Lower leg skin (tissue), 4 donors: Measurements from ENCODE around the gene DNAJC17. TPM values are rescaled to one million over a fixed set of nuclear protein-coding genes. Genes with fewer than 3 reads are reported as not detected.

ENCODE experiments used
- DNase-seq, 2 donors: peaks; one replicate each; pipeline ENCODE4 v3.0.0-alpha.2; 2019; ENCODE audit warnings: low spot score in 2 of 2
- H3K4me3 ChIP-seq: fragments of 200-600 bp; sonication (generic); 2 replicates; pipeline ENCODE4 v1.5.1; 2017; ENCODE audit warnings: mild to moderate bottlenecking, low read depth; ENCODE audit not compliant: poor library complexity, severe bottlenecking
- POLR2A ChIP-seq, 2 donors: fragments of 450-650 bp; IDR thresholded peaks; one replicate each; pipeline ENCODE4 v1.6.1; 2016 to 2017; ENCODE audit warnings: antibody characterized with exemption in 2 of 2, mild to moderate bottlenecking in 1 of 2, moderate library complexity in 1 of 2
- WGBS, 2 donors: methylation state at CpG; one replicate each; pipeline ENCODE4 v1.1.5; 2018; 5-methylcytosine and 5-hydroxymethylcytosine counted together
- intact Hi-C: fragments of 100-400 bp; cut with DNase I; formaldehyde crosslinking; loops from one replicate; pipeline ENCODE4 v1.15.0; 2023; ENCODE audit warnings: low total_unique reads
- total RNA-seq, 4 donors: library from RNA; depleted of rRNA; stranded (reverse); fragments of >200 nt; gene quantifications; one replicate each; pipeline ENCODE4 v1.1.0, GENCODE V29; 2016
- TF ChIP-seq, protein P1 (sequence below), 3 donors: fragments of 450-650 bp; IDR thresholded peaks; one replicate each; pipeline ENCODE4 v1.5.1; 2016; ENCODE audit warnings: antibody characterized with exemption in 3 of 3, mild to moderate bottlenecking in 3 of 3, moderate library complexity in 2 of 3

Gene DNAJC17
- total RNA-seq, 4 donors from 2014 or later: 16.5 to 53.1 (median 29.3) TPM

DNA sequence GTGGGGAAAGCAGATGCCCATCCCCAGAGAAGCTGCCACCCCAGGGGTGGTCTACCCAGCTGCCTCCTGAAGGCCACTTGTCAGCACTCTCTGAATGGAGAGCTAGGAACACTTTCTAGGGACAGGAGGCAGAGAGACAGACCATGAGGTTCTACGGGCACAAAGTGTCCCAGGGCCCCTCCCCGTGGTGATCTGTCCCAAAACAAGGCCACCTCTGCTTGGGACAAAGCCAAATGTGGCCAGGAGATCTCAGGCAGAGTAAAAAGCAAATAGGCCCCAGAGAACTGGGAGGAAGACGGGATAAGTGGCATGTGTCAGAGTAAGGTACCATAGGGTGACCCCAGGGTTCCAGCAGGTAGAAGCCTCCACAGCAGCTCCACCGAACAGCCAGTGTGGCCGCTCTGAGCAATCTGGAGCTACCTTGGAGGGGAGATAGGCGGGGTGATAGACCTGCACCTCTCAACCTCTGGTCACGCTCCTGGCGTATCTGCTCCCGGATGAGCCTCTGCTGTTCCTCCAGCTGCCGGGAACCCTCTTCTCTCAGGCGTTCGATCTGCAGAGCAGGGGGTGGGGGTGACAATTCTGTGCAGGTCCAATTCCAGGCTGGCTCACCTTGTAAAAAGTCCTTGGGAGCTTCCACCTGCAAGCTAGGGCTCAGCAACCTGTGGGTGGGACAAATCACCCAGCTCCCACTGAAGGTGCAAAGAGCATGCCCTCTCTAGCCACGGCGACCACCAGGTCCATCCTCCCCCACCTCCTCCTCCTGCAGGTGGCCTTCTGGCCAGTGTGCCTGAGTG is 31.3 kb downstream of the DNAJC17 start:
- H3K4me3 ChIP-seq: no peak overlapping the region
- TF ChIP-seq POLR2A (IDR thresholded peaks at IDR 0.05): no peak
- TF ChIP-seq, protein P1, sequence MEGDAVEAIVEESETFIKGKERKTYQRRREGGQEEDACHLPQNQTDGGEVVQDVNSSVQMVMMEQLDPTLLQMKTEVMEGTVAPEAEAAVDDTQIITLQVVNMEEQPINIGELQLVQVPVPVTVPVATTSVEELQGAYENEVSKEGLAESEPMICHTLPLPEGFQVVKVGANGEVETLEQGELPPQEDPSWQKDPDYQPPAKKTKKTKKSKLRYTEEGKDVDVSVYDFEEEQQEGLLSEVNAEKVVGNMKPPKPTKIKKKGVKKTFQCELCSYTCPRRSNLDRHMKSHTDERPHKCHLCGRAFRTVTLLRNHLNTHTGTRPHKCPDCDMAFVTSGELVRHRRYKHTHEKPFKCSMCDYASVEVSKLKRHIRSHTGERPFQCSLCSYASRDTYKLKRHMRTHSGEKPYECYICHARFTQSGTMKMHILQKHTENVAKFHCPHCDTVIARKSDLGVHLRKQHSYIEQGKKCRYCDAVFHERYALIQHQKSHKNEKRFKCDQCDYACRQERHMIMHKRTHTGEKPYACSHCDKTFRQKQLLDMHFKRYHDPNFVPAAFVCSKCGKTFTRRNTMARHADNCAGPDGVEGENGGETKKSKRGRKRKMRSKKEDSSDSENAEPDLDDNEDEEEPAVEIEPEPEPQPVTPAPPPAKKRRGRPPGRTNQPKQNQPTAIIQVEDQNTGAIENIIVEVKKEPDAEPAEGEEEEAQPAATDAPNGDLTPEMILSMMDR (IDR thresholded peaks at IDR 0.05): no peak
- no peak for DNase-seq
- intact Hi-C loops: no loop called here
- WGBS, 2 donors: 84 to 87% methylated on average over 14 of the region's 14 CpGs

DNA sequence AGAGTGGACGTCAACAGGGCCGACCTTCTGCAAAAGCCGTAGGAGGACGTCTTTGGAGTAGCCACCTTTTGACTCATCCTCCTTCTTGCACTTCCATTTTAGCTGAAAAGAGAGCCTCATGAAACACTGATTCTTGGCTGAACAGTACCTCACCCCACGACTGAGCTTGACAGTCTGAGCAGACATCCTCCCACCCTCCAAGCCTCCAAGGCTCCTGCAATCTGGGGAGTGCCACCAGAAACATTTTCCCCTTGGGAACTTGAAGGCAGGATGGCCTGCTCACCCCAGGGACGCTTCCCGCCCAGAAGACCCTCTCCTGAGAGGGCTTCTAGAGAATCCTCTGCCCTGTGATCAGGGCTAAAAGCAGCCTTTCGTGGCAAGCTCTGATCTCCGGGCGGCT is 32.3 kb downstream of the DNAJC17 start:
- no peak for DNase-seq
- WGBS, 2 donors: 93 to 94% methylated on average over 10 of the region's 10 CpGs
- TF ChIP-seq POLR2A (IDR thresholded peaks at IDR 0.05): no peak
- TF ChIP-seq, protein P1 (IDR thresholded peaks at IDR 0.05): no peak
- H3K4me3 ChIP-seq: no peak overlapping the region
- intact Hi-C loops: no loop called here

DNA sequence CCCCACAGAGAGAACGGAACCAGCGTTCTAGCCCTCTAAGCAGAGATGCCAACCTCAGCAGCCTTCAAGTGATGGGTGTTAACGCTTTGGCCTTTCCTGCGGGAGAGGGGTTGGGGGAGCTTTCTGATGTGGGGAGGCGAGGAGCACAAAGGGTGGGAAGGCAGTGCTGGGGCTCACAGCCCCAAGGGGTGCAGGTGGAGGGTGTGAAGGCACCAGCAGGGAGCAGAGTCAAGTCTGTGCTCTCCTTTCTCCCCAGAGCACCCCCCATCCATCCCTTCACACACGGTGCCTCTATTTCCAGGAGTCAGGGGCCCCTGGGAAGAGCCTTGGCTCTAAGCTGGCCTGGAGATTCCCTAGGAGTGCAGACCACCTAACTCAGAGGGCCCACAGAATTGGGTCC is 33.4 kb downstream of the DNAJC17 start:
- intact Hi-C loops: no loop called here
- 94 to 98% methylated on average over 6 of the region's 6 CpGs for WGBS, 2 donors
- H3K4me3 ChIP-seq: no peak overlapping the region
- no peak for DNase-seq
- TF ChIP-seq, protein P1 (IDR thresholded peaks at IDR 0.05): no peak
- TF ChIP-seq POLR2A (IDR thresholded peaks at IDR 0.05): no peak

DNA sequence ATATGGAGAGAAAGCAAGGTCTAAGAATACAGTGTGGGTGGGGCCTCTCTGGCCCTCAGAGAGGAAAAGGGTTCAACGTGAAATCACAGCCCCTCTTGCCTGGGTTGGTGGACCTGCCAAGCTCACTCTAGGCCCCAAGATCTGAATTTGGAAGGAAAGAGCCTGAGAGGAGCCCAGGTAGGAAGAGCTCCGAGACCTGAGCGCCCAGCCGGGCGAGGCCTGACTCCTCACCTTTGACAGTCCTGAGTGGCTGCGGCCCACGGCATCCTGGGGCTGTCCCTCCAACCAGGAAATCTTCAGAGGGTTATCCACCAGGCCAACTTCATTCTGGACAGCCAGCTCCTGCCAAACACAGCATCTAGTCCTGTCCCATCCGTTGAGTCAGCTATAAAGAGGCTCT is 33.8 kb downstream of the DNAJC17 start:
- intact Hi-C loops: no loop called here
- H3K4me3 ChIP-seq: no peak overlapping the region
- WGBS, 2 donors: 88 to 89% methylated on average over 8 of the region's 8 CpGs
- TF ChIP-seq, protein P1 (IDR thresholded peaks at IDR 0.05): no peak
- no peak for DNase-seq

DNA sequence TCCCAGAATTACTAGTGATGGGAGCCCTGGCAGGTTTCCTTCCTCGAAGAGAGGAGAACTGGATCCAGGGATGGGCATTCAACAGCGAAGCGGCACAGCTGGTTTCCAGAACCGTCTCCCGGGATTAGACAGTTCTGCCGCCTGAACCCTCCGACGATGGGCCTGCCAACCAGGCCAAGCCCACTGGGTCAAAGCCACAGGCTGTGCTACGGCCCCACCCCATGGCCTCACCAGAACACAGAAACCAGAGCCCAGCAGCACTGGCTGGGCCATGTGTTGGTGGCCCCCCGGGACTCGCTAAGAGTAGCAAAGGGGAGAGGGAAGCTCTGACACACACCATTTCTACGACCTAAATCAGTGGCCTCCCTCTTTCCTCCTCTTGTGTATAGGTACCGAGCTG is 35.3 kb downstream of the DNAJC17 start:
- no peak for DNase-seq

More for the DNA sequence above, 35.3 kb downstream of the DNAJC17 start:
- intact Hi-C loops: no loop called here
- 63 to 70% methylated on average over 8 to 13 of the region's 13 CpGs for WGBS, 2 donors
- no peak for TF ChIP-seq POLR2A (IDR thresholded peaks at IDR 0.05)
- TF ChIP-seq, protein P1 (IDR thresholded peaks at IDR 0.05): no peak
- H3K4me3 ChIP-seq: no peak overlapping the region
